ENCODE results near the gene LRMDA.

LRMDA gene

DNA sequence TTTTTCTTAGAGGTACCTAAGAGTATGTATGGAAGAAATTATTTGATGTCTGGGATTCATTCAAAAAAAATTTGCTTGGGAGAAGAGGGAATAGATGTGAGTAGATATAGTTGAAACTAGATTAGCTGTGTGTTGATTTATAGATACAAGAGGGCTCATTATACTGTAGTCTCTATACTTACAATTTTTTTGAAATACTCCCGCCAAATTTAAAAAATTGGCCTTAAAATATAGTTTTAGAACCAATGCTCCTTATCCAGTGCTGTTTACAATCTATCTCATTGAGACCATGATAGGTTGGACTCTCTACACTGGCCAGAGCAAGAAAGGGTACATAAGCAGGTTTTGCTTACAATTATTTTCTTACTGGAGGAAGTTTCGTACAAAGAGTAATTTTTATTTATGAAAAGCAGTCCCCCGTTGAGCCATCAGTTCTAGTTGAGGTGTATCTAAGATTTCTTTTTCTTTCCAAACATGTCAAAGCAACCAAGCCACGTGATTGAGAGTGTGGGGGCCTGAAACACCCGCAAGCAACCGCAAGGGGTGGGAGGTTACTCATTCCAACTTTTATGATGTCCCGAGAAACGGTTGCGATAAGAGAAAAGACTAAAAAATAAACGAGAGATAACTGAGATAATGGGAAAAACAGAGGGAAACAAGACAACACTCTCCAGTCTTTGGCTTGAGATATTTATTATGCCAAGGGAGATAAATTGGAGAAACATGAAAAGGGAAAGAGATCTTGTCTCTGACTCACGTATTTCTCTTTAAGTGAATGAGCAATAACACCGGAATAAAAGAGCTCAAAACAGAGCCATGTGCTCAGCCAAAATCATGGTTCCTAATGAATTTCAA lies 729.2 kb downstream of the LRMDA start:
- no peak for DNase-seq

DNA sequence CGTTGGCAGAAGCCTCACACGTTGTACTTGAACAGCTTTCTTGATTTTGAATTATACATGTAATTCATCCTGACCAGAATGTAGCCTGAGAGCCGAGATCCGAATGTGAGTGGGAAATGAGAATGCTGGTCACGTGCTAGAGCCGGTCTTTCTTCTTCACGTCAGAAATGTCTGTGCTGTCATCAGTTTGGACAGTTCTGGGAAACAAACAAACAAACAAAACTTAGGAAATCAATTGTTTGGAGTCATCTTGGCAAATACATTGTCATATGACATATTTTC lies 729.8 kb downstream of the LRMDA start:
- DNase-seq: no peak

DNA sequence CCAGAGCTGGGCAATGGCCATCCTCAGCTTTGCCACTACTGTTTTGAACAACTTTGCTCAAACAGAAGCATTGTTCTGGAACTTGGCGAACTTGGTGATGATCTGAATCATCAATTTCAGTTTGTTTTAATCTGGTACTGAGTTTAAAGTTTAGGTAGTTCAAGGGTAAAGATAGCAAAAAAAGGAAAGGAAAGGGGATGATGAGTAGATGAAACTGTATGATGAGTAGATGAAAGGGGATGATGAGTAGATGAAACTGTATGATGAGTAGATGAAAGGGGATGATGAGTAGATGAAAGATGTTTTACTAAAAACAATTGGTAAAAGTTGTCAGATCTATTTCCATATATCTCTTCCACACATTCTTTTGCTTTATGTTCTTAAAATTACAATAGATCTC lies 737.0 kb downstream of the LRMDA start:
- no peak for DNase-seq

DNA sequence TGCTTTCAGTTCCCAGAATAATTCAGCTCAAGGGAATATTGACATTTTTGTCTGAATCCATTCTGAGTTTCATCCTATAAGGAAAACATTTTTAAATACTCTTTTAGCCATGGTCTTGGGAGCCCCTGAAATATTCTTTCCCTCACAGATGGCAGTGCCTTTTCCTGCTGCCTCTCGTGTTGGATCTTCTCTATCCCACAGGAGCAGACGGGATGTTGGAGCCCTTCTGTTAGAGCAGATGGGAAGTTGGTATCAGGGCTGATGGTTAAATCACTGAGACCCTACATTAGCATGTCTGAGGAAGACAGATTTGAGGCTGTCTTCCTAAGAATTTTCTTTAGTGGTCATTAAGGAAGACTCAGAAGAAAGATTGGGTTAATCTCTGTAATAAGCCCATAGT lies 737.8 kb downstream of the LRMDA start:
- DNase-seq: no peak

DNA sequence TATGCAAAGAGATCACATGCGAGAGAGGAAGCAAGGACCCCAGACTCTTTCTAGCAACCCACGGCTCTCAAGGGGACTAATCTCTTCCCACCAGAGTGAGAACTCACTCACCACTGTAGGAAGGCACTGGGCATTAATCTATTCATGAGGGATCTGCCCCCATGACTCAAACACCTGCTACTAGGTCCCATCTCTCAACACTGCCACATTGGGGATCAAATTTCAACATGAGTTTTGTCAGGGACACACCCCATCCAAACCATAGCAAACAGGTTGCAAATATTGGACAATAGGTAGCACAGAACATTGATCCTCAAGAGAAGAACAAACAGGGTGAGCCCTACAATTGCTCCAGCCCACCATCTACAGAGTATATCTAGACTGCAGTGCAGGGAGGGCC lies 740.6 kb downstream of the LRMDA start:
- no peak for DNase-seq

DNA sequence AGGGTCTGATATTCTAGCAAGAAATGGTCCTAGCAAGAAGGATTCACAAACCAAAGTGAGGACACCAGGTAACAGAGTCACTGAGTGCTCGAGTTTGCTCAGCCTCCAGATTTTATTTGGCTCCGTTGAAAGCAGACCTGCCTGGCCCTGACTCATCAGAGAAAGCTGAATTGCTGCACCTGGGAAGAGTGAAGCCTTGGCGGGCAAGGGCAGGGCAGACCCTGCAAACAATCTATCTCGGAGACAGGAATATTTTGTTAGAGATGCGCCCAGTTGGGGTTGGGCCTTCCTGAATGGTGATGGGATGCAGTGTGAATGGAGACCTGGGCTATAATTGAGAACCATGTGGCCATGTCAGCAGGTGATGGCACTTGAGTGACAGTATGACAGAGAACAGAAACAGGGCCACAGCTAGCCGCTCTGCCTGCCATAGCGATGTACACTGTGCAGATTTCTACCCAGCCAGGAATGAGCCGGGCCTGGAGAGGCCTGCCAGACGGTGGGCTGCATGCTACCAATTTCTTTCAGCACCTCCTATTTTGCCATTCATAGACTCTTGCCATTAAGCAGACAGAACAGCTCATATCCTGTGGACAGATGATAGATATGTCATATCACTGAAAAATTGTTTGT lies 744.2 kb downstream of the LRMDA start:
- DNase-seq: no peak

DNA sequence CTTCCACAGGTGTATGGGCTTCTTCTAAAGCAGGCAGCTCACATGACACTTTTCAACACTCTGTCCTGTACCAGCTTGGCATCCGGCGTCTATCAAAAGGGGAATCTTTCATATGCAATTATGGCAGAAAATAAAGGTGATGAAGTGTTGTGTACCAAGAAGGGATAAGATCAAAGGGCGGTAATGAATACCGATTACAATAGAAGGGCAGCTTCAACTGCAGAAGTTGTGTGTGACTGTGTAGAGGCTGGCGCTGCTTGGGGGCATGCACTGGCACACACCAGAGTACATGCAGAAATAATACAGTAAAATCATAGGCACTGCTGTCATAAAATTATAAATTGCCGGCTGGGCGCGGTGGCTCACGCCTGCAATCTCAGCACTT lies 744.7 kb downstream of the LRMDA start:
- no peak for DNase-seq

DNA sequence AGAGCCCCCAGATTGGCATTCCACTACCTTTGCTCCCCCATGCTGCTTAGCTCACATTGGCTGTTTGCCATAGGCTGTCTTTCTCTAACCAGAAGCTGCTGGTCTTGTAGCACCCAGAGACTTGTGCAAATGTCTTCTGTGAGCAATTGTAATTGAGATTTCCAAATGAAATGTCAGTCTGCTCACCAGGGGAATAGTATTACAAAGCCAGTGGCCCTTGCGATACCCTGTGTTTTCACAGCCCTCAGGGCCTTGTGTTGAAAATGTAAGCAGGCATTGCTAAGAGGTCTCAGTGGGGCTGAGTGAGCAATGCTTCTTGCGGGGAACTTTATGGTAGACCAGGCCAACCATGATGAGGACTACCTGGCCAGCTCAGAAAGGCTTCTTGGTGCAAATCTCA lies 746.5 kb downstream of the LRMDA start:
- no peak for DNase-seq

DNA sequence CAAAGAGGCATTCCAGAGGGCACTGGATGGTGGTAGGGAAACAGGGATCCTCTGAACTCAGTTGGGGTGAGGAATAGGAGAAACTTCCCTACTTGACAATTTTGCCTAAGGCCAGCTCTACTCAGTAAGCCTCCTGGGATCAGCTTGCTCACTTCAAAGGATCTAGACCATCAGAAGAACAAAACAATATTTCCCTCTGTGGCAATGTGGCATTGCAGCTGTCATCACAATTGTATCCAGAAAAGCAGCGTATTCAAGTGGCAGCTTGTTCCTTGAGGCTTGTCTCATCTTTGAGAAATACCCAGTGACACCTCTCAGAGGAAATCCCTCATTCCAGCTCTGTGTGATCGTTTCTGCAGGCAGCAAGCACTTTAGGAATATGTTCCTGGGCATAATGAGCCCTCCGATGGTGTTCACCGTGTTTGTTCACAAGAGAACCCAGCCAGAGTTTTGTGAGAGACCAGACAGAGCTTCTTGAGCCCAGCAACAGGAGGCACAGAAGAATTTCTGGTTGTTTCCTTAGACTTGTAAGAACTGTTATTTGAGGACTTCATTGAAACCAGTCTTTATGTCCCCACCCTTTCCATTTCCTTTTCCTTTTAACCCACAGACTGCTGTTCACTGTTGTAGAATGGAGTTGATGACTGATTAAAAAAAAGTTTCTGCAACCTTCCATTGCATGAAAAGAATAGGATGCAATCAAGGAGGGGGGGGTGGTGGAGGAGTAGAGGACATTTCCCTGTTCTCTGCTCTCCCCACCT lies 747.3 kb downstream of the LRMDA start:
- no peak for DNase-seq

DNA sequence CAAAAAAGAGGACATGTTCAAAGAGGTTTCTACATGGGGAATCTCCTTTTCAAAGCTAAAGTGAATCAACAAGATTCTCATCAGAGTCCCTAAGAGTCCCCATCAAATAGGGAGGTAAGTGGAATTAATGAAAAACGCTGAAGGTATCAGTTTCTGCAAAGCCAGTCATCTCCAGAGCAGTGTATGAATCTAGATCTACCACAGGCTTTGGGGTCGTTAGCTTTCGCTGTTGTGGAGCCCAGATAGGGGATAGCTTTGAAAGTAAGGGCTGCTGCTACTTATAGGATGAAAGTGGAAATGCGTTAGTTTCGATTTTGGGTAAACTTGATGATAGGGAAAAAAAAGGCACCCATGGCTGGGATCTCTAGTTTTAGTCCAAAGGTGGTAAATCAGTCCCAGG lies 748.4 kb downstream of the LRMDA start:
- no peak for DNase-seq

DNA sequence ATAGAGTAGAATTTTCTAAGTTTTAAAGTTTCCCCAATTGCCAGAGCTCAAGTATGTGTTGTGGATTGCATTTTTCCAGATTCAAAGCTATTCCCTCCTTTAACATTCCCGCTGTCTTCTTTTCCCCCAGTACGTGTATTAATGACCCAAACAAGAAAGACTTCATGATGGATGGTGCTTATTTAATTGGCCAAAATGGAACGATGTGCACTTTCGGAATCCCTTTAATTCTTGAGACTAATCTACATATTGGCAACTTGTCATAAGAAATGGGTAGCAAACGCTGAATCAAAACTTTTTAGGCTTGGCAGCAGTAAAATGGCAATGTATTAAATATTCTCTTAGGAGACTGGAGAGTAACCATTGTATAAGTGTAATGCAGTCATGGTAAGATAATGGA lies 753.2 kb downstream of the LRMDA start:
- no peak for DNase-seq

DNA sequence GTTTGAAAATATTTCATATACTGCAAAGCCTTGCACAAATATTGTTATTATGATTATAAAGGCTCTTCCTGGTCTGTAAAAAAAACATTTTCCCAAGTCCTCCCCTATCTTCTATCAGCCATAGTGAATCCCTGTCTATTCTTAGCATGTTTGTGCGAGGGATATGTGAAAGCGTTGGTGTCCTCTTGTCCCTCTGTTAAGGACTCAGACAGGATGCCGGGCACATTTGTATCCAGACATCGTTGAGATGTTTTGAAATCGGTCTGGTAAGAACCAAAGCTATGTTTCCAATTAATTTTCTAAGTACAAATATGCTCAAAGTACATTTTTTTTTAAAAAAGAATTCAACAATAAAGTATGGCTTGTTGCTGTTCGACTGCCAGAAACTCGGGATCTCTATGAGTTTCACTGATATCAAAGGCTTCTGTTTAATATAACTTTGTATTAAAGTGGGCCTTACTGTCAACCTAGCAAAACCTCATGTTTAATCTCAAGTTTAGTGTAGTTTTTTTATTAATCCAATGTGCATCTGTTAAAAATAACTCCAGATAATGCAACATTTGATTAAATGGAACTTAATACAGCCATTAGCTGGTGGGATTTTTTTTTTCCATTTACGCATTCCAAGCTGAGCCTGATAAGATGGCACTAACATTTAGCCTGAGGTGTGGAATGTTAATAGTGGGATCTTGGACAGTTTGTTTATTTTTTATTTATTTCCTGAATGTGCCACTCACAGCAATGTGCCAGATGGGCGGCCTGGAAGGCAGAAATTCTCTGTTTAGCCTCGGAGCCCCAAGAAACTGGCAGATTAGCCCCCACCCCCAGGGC lies 754.3 kb downstream of the LRMDA start:
- DNase-seq: no peak

DNA sequence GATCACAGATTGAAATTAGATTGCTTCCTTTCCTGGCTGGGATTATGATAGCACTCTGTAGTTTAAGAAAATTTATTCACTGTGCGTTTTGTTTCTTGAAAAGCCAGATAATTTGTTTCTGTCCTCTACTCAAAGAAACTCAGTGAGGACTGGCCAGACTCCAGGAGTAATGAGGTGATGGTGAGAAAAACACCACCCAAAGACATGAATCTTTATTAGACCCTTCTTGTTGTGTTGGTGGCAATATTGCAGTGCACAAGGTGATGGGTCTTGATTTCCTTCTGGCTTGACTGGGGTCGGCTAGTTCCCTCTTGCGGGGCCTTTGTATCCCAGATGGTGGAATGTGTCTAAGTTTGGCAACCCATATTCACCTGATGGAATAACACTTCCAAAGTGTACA lies 756.8 kb downstream of the LRMDA start:
- DNase-seq: no peak

DNA sequence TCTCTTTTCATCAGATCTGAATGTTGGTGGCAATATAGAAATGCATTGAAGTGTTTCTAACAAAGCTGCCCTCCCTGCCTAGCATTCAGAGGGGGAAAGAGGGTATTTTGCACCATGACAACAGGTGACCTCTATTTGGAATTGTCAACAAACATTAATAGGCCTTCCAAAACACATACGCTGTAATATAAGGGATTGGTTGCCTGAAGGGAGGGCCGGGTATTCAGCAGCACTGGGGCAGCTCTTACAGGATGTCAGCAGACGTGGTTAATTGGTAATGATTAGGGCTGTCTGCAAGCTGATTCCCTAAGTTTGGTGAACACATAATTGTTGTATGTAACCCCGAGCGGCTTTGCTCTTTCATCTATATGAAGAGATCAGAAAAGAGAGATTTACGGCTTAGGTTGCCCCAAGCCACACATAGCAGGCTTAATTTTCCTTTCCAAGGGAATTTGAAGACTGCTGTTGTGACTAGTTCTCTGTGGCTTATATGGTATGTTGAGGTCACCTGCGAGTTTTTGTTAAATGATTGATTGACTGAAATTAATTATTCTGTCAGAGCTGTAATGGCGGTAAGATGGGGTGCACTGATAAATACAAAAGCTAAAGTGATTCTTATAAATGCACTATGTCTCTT lies 759.3 kb downstream of the LRMDA start:
- DNase-seq: no peak

DNA sequence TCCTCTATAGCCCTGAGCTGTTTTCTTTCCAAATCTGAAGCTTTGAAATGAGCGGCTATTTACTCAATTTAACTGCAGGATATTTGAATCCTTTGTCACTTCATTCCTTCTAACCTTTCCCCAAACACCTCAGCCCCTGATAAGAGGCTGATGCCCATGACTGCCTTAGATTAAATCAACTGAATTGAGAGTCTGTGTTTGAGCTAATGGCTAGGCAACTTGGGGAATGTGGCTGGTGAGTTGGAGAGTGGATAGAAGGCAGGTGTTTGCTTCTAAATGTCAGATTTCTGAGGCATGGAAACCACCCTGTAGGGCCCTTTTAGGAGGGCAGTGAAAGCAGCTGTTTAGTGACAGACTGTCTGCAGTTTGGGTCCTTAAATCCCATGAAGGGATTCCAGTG lies 759.9 kb downstream of the LRMDA start:
- DNase-seq: no peak

DNA sequence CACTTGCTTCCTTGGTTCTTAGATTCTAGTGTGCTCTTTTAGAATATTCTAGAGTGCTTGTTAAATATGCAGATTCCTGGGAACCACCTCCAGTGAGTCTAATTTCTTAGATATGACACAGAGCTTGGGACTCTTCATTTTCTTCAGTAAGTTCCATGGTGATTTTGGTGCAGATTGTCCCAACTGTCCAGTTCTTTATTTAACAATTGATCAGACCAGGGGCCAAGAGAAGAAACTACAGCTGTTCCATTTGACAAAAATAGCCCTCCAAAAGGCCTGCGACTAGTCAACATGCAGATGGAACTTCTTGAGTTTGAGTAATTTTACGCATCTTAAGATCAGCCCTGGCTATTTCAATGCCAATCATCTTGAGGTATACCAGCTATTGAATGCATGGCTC lies 760.7 kb downstream of the LRMDA start:
- no peak for DNase-seq

DNA sequence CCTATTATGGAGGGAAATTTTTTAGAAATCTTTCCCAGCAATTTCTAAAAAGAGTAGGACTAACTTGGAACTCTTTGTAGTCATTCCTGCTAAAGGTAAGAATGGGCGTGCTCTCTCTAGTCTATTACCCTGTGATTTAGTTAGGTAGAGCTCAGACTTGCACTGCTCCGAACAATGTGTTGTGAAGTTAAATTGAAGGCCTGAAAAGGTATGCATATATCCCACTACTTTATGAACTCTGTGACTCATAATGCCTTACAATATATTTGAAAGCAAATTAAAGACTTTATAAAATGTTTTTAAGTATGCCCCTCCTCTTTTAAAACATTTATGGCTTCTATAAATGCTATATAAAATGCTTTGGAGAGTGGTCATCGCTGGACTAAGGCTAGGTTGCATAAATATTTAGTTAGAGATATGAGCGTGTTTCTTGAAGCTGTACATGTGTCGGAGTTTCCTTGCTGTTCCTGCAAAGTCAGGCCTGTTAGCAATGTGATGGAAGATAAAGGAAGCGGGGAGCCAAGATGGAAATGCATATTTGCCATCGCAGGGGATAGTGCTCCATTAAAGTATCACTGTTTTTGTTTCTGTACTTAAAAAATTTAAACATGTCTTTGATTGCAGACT lies 761.4 kb downstream of the LRMDA start:
- DNase-seq: no peak

DNA sequence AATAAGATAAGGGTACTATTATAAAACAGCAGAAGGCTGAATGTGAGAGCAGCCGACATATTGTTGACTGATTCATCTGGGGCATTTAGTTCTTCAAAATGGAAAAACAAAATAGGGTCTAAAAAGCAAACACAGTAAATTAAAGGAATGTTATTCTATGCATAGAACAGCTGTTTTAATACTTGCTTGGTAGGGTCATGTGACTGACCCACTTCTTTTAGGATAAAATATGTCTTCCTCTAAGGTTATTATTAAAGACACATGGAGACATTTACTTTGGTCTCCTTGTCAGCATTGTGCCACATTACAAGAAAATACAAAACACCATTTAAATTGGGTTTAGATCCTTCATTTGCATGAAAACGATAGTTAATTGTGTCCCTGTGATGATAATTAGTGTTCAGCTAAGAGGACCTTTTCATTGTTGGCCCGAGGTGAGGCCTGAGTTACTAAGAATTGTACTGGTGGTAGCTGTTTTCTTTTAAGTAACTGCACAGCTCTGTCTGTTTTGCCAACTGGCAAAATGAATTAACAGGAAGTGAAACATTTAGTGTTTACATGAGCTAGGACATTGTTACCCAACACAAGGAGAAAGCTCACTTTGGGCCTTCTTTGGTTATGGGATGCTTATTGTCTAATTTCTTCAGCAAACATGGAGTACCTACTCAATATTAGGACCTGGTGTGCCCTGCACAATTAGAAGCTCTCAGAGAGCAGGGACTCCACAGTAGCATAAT lies 764.4 kb downstream of the LRMDA start:
- no peak for DNase-seq

DNA sequence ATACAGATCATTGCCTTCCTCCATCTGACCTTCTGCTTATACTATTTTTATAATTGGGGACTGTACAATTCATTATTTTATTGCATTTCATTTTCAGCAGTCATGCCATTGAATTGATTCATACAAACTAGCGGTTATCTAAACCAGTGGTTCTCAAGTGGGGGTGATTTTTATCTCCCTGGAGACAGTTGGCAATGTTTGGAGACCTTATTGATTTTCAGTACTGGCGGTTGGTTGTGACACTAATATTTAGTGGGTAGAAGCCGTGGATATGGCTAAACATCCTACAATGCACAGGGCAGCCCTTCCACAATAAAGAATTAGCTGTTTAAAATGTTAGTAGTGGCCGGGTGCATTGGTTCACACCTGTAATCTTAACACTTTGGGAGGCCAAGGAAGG lies 765.9 kb downstream of the LRMDA start:
- no peak for DNase-seq

DNA sequence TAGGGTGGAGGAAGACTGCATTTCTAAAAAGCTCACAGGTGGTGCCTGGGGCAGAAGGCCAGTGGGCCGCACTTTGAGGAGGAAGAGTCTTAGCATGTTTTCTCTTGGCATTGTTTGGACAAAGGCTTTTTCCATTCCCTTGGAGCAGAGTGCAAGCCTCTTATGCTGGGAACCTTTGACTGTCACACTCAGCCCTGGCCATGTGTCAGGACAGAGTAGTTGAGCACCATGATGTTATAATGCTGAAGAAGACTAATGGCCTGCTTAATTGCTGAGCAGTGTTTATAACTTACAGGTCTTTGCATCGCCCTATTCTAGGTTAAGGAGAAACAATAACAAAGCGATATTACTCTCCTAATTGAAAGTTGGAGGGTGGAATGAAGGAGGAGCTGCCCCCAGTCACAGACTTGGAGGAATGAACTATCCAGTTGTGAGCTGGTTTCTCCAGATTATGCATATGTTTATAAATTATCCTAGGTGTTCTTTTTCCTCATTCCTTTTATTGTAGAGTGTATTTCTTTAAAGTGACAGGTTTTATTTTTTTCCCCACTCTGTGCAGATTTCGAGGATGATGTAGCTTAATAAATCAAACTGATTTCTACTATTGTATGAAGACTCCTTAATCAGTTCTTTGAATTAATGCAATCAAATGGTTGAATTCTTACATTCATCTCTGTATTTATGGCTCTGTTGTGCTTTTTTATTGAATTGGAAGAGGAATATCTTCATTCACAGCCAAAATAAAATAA lies 767.0 kb downstream of the LRMDA start:
- no peak for DNase-seq

DNA sequence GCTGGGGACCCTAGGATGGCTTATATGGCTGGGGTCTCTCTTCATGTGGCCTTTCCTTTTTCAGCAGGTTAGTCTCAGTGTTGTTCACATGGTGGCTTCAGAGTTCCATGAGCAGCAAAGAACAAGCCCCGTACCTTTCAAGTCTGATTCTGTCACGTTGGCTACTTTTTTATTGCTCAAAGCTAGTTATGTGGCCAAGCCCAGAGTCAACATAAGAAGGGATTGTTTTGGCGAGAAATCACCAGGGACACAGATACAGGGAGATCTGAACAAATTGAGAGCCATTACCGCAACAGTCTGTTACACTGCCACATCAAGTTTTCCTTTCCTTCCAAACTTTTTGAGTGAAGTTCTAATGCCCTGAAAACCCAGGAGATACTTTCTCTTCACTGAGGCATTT lies 770.5 kb downstream of the LRMDA start:
- DNase-seq: no peak
